SH-SY5Y (cell line): ENCODE data around the gene SCYGR8.

Experiments
- GATA2 ChIP-seq: IDR thresholded peaks from 2 replicates; pipeline ENCODE4 v1.6.1; 2011; ENCODE audit warnings: mild to moderate bottlenecking, low read depth, low read length
- GATA3 ChIP-seq: IDR thresholded peaks from 2 replicates; pipeline ENCODE4 v1.6.1; 2011; ENCODE audit warnings: low read depth, mild to moderate bottlenecking, low read length, moderate library complexity

DNA sequence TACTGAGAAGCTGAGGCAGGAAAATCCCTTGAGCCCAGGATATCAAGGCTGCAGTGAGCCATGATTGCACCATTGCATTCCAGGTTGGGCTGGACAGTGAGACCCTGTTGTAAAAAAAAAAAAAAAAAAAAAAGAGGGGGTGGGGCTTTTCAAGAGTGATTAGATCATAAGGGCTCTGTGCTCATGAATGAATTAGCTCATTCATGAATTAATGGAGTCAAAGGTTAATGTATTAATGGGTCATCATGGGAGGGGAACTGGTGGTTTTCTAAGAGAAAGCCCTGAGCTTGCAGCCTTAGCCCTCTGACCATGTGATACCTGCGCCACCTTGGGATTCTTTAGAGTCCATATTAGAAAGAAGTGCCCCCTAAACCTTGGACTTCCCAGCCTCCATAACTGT is 32.4 kb upstream of the SCYGR8 start:
- no peak for TF ChIP-seq GATA2
- no peak for TF ChIP-seq GATA3
